AG10803 (cell line): ENCODE measurements around the gene HSPG2.

Experiments
- DNase-seq: peaks from one replicate; pipeline ENCODE4 v3.0.0; 2010; ENCODE audit warnings: low read depth
- H3K4me3 ChIP-seq: 2 replicates; pipeline ENCODE4 v1.5.1; 2011; ENCODE audit warnings: mild to moderate bottlenecking, low read length, control low read depth
- CTCF ChIP-seq: conservative IDR thresholded peaks from 2 replicates; pipeline ENCODE4 v1.5.1; 2011; ENCODE audit warnings: mild to moderate bottlenecking, low read length, control low read depth, inconsistent platforms

The HSPG2 gene

DNA sequence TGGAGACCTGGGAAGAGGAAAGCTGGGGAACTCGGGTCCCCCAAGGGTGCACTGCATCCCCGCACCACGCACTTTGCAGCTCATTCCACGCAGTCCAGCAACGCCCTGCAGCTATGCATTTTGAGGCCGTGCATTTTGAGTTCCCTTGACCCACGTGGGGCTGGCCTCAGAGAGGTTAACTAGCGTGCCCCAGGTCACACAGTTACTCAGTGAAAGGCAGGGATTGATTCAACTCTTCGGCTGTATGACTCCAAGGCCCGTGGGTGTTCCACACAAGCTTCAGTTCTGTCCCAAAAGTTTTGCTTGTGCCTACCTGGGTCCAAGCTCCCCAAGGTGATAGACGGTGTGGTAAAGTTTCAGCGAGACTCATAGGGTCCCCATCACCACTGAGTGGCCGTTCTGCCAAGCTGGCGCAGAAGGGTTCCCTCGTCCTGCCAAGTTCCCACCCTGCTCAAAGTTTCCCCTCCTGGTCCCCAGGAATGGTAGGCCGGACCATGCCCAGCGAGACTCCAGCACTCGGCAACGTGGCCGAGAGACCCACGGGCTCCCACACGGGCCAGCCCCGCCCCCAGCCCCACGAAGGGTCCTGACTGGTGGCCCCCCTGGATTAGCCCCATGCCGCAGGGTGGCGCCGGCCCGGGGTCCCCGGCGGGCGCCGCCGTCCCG is 611 bp downstream of the HSPG2 start:
- no peak for TF ChIP-seq CTCF
- DNase-seq = no peak
- peak overlapping the region; percentile 96 for H3K4me3 ChIP-seq

GRCh38 chr1:21935891-21936365 is 1.2 kb downstream of the HSPG2 start:
- no peak for TF ChIP-seq CTCF
- H3K4me3 ChIP-seq = peak overlapping the region; percentile 96
- DNase-seq = no peak

DNA sequence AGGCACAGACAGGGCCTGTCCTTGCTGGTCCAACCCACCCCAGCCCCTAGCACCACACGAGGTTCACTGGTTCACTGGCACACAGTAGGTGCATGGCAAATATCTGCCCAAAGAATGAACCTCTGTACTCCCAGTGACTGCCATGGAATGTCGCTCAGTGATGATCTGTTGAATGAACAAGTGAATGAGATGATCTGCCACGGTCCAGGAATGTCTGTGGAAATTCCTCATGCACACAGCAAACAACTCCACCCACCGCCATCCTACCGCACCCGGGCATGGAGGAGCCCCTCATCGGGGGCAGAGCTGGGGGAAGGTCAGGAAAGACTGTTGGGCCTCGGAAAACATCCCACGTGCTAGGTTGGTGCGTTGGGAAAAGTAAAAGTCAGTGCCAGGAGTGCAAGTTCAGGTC is 1.7 kb downstream of the HSPG2 start:
- TF ChIP-seq CTCF = no peak
- peak overlapping the region; percentile 96 for H3K4me3 ChIP-seq
- peak; percentile 79 for DNase-seq

DNA sequence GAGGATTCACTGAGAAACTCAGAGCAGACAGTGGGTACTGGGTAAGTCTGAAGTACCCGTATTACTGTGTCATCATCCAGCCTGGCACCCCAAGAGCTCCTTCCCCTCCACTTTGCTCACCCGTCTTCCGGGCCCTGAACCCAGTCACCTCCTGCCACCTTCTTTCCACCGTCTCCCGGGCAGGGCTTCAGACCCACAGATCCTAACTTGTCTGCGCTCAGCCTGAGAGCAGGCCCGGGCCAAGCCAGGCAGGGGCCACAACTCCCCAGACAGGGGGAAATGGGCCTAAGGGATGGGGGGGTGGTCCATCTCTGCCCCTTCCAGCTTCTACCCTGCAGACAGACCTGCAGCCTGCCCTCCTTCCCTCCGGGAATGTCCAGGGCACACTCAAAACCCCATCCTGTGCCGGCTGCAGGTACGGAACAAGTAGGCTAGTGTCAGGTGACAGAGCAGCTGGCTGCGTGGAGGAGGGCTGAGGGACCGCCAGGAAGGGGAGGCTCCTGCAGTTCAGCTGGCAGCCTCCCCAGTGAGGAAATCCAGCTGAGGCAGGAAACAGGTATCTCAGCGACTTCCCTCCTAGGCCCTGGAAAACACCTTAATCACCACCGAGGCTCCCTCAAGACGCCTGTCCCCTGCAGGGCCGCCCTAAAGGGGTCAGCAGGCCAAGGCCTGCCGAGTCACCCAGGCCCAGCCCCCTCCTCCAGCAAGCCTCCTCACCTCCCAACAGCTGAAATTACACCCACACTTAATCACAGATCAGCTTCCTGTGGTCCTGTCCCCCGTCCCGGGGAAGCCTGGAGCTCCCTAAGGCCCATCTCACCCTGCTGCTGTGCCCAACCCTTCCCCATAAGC is 3.5 kb downstream of the HSPG2 start:
- no peak for DNase-seq
- H3K4me3 ChIP-seq = peak overlapping the region; percentile 47
- TF ChIP-seq CTCF = no peak

GRCh38 chr1:21932127-21932526 is 5.0 kb downstream of the HSPG2 start:
- peak overlapping the region; percentile 7; the same call in 1 of the 2 replicates for H3K4me3 ChIP-seq
- DNase-seq = peak; percentile 97
- no peak for TF ChIP-seq CTCF

DNA sequence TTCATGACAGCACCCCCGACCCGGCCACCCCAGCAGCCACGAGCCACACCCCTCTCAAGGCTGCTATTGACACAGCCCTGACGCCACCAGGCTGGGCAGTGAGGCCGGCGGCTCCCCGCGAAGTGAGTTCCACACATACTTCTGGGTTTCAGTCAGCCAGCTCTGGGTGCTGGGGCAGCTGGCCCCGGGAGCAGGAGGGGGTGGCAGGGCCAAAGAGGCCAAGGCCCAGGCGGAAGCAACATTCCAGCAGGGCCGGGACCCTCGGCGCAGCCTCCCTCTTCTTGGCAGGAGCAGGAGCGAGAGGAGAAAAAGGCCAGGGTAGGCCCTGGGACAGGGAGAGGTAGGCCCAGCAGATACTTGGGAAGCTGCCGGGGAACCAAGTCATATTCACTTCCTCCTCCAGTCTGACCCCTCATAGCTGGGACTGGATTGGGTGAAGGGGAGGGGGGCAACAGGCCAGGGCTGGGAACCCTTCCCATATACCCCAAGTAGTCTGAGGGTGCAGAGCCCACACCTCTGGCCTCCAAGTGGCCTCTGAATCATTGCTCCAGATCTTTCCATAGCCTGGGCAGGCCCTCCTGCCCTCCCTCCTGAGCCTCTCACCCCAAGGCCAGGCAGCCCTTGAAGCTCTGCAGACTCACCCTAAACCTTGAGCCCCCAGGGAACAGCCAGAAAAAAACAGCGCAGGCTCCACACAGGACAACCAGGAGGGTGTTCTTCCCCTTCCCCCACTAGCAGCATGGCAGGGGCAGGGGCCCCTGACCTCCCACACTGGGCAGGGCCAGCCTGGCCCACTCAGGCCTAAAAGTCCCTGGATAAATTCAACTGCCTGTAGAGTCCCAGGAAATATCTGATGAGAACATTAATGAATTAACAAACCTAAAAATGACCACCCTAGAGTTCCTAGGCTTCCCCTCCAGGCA is 5.7 kb downstream of the HSPG2 start:
- H3K4me3 ChIP-seq = peak overlapping the region; percentile 39
- TF ChIP-seq CTCF = no peak
- peak; percentile 98 for DNase-seq
